ENCODE data around the gene PIGU. TPM values are rescaled to one million over a fixed set of nuclear protein-coding genes. Genes with fewer than 3 reads are reported as not detected.

The PIGU gene
- total RNA-seq, 4 donors from 2014 or later = 20.6 to 31.5 (median 27.7) TPM

DNA sequence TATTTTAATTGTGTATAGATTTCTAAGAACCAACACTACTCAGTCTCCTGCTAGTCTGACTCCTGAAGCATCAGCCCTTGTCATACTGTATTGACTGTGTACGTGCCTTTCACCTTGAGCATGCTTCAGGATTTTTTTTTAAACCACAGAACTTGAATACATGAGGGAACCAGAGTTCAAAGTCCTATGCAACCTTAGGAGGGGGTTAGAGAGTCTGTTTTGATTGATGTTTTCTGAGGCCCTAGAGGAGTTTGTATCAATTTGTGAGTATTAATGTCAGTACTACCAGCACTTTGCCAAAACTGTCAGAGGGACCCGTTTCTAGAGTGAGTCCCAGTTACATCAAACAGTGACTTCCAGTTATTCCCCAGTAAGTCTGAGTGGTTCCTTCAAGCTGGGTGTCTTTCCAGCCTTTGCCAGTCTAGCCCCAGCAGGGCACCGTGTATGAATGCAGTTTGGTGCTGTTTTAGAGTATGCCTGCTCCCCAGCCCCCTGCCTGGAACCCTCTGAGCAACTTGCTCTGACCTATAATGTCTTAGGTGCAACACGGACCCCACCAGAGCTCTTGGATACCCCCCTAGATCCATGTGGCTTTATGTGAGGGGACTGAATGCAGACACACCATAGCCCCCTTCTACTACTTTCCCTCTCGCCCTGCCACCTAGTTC, 35.8 kb upstream of the PIGU start:
- Histone ChIP-seq H3K27me3 (no peaks in the 10 kb centered on the region), H3K4me3 (no peak overlapping the region), H3K9me3 (no peaks in the 10 kb centered on the region), H3K4me1 (peaks cover 0 to 27% (median 5%) of the 10 kb centered on the region in 4 donors), H3K27ac (peak overlapping the region in 1 of 4 donors; percentile 46), H3K36me3 (peaks cover 0 to 57% (median 0%) of the 10 kb centered on the region in 3 donors)
- no peak for DNase-seq (ENCODE audit: low spot score in 2 of 2)
- WGBS, 2 donors = 79% methylated on average over 5 of the region's 5 CpGs
- no peak for TF ChIP-seq EP300 (IDR thresholded peaks at IDR 0.05)
- no peak for TF ChIP-seq POLR2A (IDR thresholded peaks at IDR 0.05)
- TF ChIP-seq, protein P1, sequence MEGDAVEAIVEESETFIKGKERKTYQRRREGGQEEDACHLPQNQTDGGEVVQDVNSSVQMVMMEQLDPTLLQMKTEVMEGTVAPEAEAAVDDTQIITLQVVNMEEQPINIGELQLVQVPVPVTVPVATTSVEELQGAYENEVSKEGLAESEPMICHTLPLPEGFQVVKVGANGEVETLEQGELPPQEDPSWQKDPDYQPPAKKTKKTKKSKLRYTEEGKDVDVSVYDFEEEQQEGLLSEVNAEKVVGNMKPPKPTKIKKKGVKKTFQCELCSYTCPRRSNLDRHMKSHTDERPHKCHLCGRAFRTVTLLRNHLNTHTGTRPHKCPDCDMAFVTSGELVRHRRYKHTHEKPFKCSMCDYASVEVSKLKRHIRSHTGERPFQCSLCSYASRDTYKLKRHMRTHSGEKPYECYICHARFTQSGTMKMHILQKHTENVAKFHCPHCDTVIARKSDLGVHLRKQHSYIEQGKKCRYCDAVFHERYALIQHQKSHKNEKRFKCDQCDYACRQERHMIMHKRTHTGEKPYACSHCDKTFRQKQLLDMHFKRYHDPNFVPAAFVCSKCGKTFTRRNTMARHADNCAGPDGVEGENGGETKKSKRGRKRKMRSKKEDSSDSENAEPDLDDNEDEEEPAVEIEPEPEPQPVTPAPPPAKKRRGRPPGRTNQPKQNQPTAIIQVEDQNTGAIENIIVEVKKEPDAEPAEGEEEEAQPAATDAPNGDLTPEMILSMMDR (IDR thresholded peaks at IDR 0.05) = no peak

DNA sequence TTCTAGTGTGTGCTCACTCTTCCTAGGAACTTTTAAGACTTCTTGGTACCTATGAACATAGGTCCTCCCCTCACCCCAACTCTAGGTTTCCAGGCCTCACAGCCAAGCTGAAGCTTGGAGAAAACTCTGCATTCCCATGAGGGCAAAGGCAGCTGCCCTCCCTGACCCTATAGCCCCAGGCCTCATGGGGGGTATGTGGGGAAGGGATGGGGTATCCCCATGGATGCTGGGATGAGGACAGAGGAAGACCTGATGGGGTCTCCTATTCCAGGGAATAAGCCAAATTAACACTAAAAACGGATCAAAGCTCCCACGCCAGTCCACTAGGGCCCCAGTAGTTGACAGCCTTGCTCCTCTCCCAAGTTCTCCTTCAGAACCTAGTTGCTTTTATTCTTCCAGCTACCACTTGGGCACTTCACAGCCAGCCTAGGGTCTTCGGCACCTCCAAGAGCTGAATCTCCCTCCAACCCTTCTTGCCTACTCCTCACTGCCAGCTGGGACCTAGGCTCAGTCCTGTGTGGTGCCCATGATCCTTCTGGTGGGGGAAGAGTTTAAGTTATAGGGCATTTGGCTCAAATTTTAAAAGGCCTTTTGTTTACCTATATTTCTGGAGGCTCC, 35.0 kb upstream of the PIGU start:
- Histone ChIP-seq H3K9me3 (no peaks in the 10 kb centered on the region), H3K4me3 (no peak overlapping the region), H3K27ac (peak overlapping the region in 1 of 4 donors; percentile 20), H3K27me3 (no peaks in the 10 kb centered on the region), H3K36me3 (peaks cover 0 to 51% (median 0%) of the 10 kb centered on the region in 3 donors), H3K4me1 (peaks cover 0 to 29% (median 5%) of the 10 kb centered on the region in 4 donors)
- TF ChIP-seq, protein P1 (IDR thresholded peaks at IDR 0.05) = no peak
- TF ChIP-seq EP300 (IDR thresholded peaks at IDR 0.05) (no peak), POLR2A (IDR thresholded peaks at IDR 0.05) (no peak)
- DNase-seq (ENCODE audit: low spot score in 2 of 2) = no peak
- 88 to 90% methylated on average over 3 of the region's 3 CpGs for WGBS, 2 donors

DNA sequence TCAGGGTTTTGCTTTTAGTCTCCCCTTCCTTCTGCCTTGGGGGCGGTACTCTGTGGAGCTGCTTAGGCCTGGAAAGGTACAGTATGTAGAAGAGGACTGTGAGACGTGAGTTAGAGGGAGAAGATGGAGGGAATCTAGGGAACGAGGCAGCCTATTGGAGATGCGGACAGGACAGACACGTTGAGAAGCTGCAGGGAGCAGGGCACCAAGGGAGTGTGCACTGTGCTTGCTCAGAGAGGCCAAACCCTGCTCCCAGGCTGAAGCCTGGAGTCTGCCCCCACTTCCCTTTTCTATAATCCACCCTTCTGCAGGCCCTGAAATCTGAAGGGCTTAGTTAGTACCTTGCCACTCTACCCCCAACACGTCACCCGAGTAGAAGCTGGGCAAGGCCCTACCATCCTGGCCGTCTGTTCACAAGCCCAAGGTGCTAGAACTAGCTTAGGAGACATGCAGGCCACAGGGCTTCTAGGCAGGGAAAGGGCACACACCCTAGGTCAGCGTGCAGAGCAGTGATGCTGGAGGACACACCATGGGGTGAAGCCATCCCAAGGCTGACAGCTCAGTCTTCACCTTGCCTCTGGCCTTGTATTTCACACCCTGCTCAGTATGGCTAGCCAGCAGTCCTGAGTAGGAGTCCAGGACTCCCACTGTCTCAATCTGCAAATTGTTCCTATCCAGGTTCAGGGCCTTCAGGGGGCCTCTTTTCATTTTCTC, 34.1 kb upstream of the PIGU start:
- Histone ChIP-seq H3K4me1 (peaks cover 0 to 36% (median 6%) of the 10 kb centered on the region in 4 donors), H3K4me3 (no peak overlapping the region), H3K9me3 (no peaks in the 10 kb centered on the region), H3K27me3 (no peaks in the 10 kb centered on the region), H3K36me3 (peaks cover 0 to 50% (median 0%) of the 10 kb centered on the region in 3 donors), H3K27ac (peak overlapping the region in 2 of 4 donors; percentile 87 to 99)
- WGBS, 2 donors = 86 to 91% methylated on average over 9 of the region's 9 CpGs
- TF ChIP-seq POLR2A (IDR thresholded peaks at IDR 0.05) (no peak), EP300 (IDR thresholded peaks at IDR 0.05) (no peak)
- TF ChIP-seq, protein P1 (IDR thresholded peaks at IDR 0.05) = no peak
- DNase-seq (ENCODE audit: low spot score in 2 of 2) = no peak

DNA sequence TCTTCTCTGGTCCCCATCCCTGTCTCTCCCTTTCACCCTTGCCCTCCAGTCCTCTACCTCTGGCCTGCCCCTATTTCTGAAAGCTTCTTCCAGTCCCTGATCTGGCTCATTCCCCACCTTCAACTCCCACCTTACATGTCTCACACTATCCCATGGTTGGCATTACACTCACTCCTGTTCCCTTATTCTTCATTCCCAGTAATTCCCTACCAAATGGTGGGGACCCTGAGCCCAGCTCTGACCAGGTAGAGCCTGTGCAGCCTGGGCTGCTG, 33.6 kb upstream of the PIGU start:
- peaks cover 0 to 41% (median 10%) of the 10 kb centered on the region in 4 donors for H3K4me1 ChIP-seq
- H3K4me3 ChIP-seq = peak overlapping the region in 2 of 4 donors; percentile 30 to 76
- H3K27me3 ChIP-seq = no peaks in the 10 kb centered on the region
- DNase-seq (ENCODE audit: low spot score in 2 of 2) = no peak
- H3K36me3 ChIP-seq = peaks cover 0 to 46% (median 0%) of the 10 kb centered on the region in 3 donors
- H3K27ac ChIP-seq = peak overlapping the region in 3 of 4 donors; percentile 79 to 99 (median 87)
- H3K9me3 ChIP-seq = no peaks in the 10 kb centered on the region
- TF ChIP-seq POLR2A (IDR thresholded peaks at IDR 0.05) (no peak), EP300 (IDR thresholded peaks at IDR 0.05) (no peak)
- TF ChIP-seq, protein P1 (IDR thresholded peaks at IDR 0.05) = no peak
